Tibial nerve (tissue), 4 donors: Measurements from ENCODE around the gene SIRT3.

Source experiments
- EP300 ChIP-seq, 2 donors: sonication (generic); formaldehyde crosslinking; IDR thresholded peaks; one replicate each; pipeline ENCODE4 v1.6.1; 2017; ENCODE audit warnings: antibody characterized with exemption in 2 of 2, mild to moderate bottlenecking in 1 of 2
- POLR2A ChIP-seq, 2 donors: fragments of 450-650 bp; IDR thresholded peaks; one replicate each; pipeline ENCODE4 v1.6.1; 2017; ENCODE audit warnings: antibody characterized with exemption in 2 of 2, mild to moderate bottlenecking in 2 of 2, moderate library complexity in 2 of 2
- TF ChIP-seq, protein P1 (sequence below), 5 experiments: fragments of 200-600 bp in 3 of 5; fragments of 450-650 bp in 2 of 5; sonication (generic) in 3 of 5; IDR thresholded peaks; one replicate each; pipeline ENCODE4 v1.5.1; 2016 to 2019; ENCODE audit warnings: antibody characterized with exemption in 5 of 5, mild to moderate bottlenecking in 3 of 5, moderate library complexity in 2 of 5

DNA sequence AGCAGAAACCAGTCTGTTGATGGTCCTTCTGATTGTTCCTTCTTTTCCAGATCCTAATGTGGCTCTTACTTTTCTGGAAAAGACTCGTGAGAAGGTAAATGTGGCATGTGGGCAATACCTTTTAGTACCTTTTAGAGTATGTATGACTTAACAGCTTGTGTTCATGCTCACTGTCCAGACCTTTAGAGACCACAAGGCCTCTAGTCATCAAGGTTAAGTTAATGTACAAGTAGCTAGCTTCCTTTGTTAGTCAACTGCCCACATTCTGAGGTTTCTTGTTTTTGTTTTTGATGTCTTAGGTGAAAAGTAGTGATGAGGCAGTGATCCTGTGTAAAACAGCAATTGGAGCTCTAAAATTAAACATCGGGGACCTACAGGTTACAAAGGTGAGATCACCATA, 8.2 kb upstream of the SIRT3 start:
- TF ChIP-seq, protein P1, sequence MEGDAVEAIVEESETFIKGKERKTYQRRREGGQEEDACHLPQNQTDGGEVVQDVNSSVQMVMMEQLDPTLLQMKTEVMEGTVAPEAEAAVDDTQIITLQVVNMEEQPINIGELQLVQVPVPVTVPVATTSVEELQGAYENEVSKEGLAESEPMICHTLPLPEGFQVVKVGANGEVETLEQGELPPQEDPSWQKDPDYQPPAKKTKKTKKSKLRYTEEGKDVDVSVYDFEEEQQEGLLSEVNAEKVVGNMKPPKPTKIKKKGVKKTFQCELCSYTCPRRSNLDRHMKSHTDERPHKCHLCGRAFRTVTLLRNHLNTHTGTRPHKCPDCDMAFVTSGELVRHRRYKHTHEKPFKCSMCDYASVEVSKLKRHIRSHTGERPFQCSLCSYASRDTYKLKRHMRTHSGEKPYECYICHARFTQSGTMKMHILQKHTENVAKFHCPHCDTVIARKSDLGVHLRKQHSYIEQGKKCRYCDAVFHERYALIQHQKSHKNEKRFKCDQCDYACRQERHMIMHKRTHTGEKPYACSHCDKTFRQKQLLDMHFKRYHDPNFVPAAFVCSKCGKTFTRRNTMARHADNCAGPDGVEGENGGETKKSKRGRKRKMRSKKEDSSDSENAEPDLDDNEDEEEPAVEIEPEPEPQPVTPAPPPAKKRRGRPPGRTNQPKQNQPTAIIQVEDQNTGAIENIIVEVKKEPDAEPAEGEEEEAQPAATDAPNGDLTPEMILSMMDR (IDR thresholded peaks at IDR 0.05), result no peak
- TF ChIP-seq POLR2A (IDR thresholded peaks at IDR 0.05) (no peak), EP300 (IDR thresholded peaks at IDR 0.05) (no peak)
